Common myeloid progenitor, CD34-positive (primary cell): Measurements from ENCODE around the gene CACNA1E.

Source experiments
- CTCF ChIA-PET: fragments of 350-600 bp; sonication (Branson Sonifier 250); formaldehyde crosslinking; loops from one replicate; lab custom pipeline; 2021; ENCODE audit warnings: antibody characterized with exemption; lab: Charles Lee
- POLR2A ChIA-PET: fragments of 350-600 bp; sonication (Branson Sonifier 250); formaldehyde crosslinking; loops from one replicate; lab custom pipeline; 2021; ENCODE audit warnings: antibody characterized with exemption; lab: Charles Lee
- DNase-seq, 3 donors: peaks; one replicate each; pipeline versions ENCODE4 v3.0.0 to v3.0.0-alpha.2; 2013
- H3K27ac ChIP-seq, 2 experiments: 1 replicate in 1 of 2; 2 replicates in 1 of 2; pipeline ENCODE4 v1.7.0; 2013; ENCODE audit warnings: inconsistent platforms in 2 of 2, low read length in 2 of 2, mild to moderate bottlenecking in 2 of 2, low read depth in 1 of 2, moderate library complexity in 1 of 2; ENCODE audit not compliant: severe bottlenecking in 2 of 2, insufficient read depth in 1 of 2, poor library complexity in 1 of 2
- H3K27me3 ChIP-seq, 5 experiments: replicated peaks in 2 of 5; 1 replicate in 3 of 5; 2 replicates in 2 of 5; pipeline versions ENCODE4 v1.6.1 to v1.7.0; 2013; ENCODE audit warnings: low read length in 4 of 5, mild to moderate bottlenecking in 2 of 5, moderate library complexity in 2 of 5, inconsistent platforms in 1 of 5; ENCODE audit not compliant: insufficient read depth in 5 of 5, control insufficient read depth in 4 of 5
- H3K36me3 ChIP-seq, 4 experiments: 1 replicate in 2 of 4; 2 replicates in 2 of 4; pipeline versions ENCODE4 v1.6.1 to v1.7.0; 2013; ENCODE audit warnings: low read length in 3 of 4, control low read depth in 1 of 4, mild to moderate bottlenecking in 1 of 4; ENCODE audit not compliant: control insufficient read depth in 4 of 4, insufficient read depth in 4 of 4
- H3K4me1 ChIP-seq, 4 experiments: 1 replicate in 3 of 4; 2 replicates in 1 of 4; pipeline versions ENCODE4 v1.6.1 to v1.7.1; 2013; ENCODE audit warnings: low read length in 3 of 4, mild to moderate bottlenecking in 3 of 4, control low read depth in 1 of 4, inconsistent platforms in 1 of 4, moderate library complexity in 1 of 4; ENCODE audit not compliant: control insufficient read depth in 4 of 4, insufficient read depth in 4 of 4; ENCODE audit errors: control extremely low read depth in 1 of 4
- H3K4me3 ChIP-seq, 7 experiments: 1 replicate in 4 of 7; 2 replicates in 3 of 7; pipeline versions ENCODE4 v1.5.1 to v1.7.0; 2013; ENCODE audit warnings: mild to moderate bottlenecking in 7 of 7, low read length in 6 of 7, moderate library complexity in 6 of 7, inconsistent platforms in 2 of 7, low read depth in 2 of 7, control low read depth in 1 of 7; ENCODE audit not compliant: insufficient read depth in 4 of 7, control insufficient read depth in 1 of 7; ENCODE audit errors: extremely low read depth in 1 of 7
- H3K9me3 ChIP-seq, 5 experiments: 1 replicate in 4 of 5; 2 replicates in 1 of 5; pipeline versions ENCODE4 v1.6.1 to v1.7.1; 2013; ENCODE audit warnings: low read length in 4 of 5, mild to moderate bottlenecking in 2 of 5, inconsistent platforms in 1 of 5, low read depth in 1 of 5, moderate library complexity in 1 of 5; ENCODE audit not compliant: control insufficient read depth in 4 of 5, insufficient read depth in 2 of 5; ENCODE audit errors: control extremely low read depth in 1 of 5
- WGBS: methylation state at CpG from one replicate; pipeline ENCODE4 v1.1.5; 2013; ENCODE audit not compliant: insufficient coverage; 5-methylcytosine and 5-hydroxymethylcytosine counted together

The CACNA1E gene

DNA sequence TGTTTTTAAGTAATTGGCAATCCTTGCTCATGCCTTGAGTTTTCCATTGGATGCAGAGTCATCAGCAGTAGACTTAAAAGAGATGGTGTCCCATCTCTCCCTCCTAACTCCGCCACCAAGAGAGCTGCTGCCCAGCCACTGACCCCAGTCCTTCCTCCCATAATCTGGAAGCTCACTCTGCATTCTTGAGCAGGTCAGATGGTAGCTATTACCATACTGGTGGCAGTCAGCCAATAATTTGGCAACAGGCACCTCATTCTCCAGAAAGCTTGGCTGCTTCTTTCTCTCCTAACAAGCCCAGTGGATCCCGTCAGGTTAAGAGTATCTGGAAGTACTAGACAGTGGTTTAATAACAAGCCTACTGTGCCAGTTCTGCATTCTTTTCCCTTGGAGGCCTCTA is 306.1 kb downstream of the CACNA1E start:
- CTCF ChIA-PET = no interaction called here
- no peaks in the 10 kb centered on the region for H3K4me1 ChIP-seq
- 100% methylated on average over 2 of the region's 2 CpGs for WGBS
- no peak overlapping the region for H3K4me3 ChIP-seq
- H3K36me3 ChIP-seq = no peaks in the 10 kb centered on the region
- POLR2A ChIA-PET = no interaction called here
- no peak for DNase-seq
- H3K9me3 ChIP-seq = no peaks in the 10 kb centered on the region
- no peaks in the 10 kb centered on the region for H3K27me3 ChIP-seq
- H3K27ac ChIP-seq = no peak overlapping the region

DNA sequence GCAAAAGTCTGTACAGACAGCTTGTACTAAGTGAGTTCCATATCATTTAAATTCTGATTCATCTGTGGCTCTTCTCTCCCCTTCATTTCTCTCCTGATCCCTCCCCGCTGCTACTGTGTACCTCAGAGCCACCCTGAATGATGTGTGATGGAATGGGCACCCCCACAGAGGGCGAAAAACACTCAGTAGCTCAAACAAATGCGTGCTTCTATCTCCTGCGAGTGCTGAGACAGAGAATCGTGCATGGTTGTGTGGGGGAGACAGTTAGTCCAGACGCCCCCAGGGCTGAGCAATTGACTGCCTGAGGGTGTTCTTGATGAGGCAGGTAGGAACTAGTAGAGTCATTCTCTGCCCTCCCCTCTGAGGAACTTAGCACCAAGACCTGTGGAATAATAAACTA is 308.4 kb downstream of the CACNA1E start:
- Histone ChIP-seq H3K27ac (no peak overlapping the region), H3K4me1 (no peaks in the 10 kb centered on the region), H3K36me3 (no peaks in the 10 kb centered on the region), H3K9me3 (no peaks in the 10 kb centered on the region), H3K27me3 (no peaks in the 10 kb centered on the region), H3K4me3 (no peak overlapping the region)
- ChIA-PET POLR2A (no interaction called here), CTCF (no interaction called here)
- WGBS = 94% methylated on average over 3 of the region's 6 CpGs
- no peak for DNase-seq

DNA sequence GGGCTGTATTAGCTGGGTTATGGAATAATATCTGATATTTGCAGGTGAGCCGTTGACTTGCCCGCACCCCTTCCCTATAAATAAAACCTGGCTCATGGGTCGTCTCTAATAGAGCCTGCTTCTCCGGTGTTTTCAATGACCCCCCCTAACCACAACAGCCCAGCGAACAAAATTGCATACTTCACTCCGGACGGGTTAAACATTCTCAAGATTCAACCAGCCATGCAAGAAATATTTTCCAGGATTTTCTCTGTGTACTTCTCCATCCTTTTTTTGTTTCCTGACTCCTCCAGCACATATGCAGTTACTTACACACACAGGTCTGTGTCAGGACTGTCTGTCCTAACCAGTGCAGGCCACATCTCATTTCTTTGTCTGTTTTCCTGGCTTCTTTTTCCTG is 310.5 kb downstream of the CACNA1E start:
- POLR2A ChIA-PET = no interaction called here
- no peak for DNase-seq
- Histone ChIP-seq H3K27me3 (no peaks in the 10 kb centered on the region), H3K4me3 (no peak overlapping the region), H3K4me1 (no peaks in the 10 kb centered on the region), H3K27ac (no peak overlapping the region), H3K36me3 (no peaks in the 10 kb centered on the region), H3K9me3 (no peaks in the 10 kb centered on the region)
- 100% methylated on average over 7 of the region's 7 CpGs for WGBS
- CTCF ChIA-PET = no interaction called here

DNA sequence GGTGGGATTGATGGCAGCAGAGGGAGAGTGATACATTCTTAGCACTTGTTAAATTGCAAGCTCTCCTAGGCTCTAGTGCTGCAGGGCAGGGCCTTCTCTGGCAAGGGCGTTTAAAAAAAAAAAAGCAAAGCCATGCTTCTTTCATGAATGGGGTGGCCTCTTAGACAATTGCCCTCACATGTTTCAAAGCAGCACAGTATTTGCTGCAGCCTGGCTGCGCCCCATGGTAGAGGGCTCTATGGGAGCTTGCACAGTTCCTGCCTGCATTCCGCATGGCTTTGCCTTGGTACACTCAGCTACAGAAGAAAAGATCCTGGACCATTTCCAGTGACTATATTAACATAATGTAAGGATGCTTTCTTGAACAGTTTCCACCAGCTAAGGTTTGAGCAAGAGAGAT is 311.0 kb downstream of the CACNA1E start:
- CTCF ChIA-PET = no interaction called here
- no peak overlapping the region for H3K4me3 ChIP-seq
- POLR2A ChIA-PET = no interaction called here
- 70% methylated on average over 2 of the region's 3 CpGs for WGBS
- no peaks in the 10 kb centered on the region for H3K4me1 ChIP-seq
- H3K27ac ChIP-seq = no peak overlapping the region
- no peak for DNase-seq
- no peaks in the 10 kb centered on the region for H3K9me3 ChIP-seq
- H3K27me3 ChIP-seq = no peaks in the 10 kb centered on the region
- H3K36me3 ChIP-seq = no peaks in the 10 kb centered on the region

- no peaks in the 10 kb centered on the region for H3K36me3 ChIP-seq
- H3K4me3 ChIP-seq = no peak overlapping the region
- no peaks in the 10 kb centered on the region for H3K4me1 ChIP-seq
- ChIA-PET CTCF (no interaction called here), POLR2A (no interaction called here)
- no peak for DNase-seq
- H3K27ac ChIP-seq = no peak overlapping the region
- H3K27me3 ChIP-seq = peaks cover 0 to 2% (median 0%) of the 10 kb centered on the region in 5 experiments
- 92% methylated on average over 24 of the region's 32 CpGs for WGBS
- no peaks in the 10 kb centered on the region for H3K9me3 ChIP-seq
These were observed 315.0 kb downstream of the CACNA1E start for GRCh38 chr1:181798191-181798926.

GRCh38 chr1:181801617-181802016 is 318.3 kb downstream of the CACNA1E start:
- no CpG with 5 or more reads among the region's 1 CpG for WGBS
- ChIA-PET POLR2A (no interaction called here), CTCF (no interaction called here)
- DNase-seq = no peak
- no peak overlapping the region for H3K4me3 ChIP-seq
- H3K27me3 ChIP-seq = peaks cover 0 to 2% (median 0%) of the 10 kb centered on the region in 5 experiments
- H3K9me3 ChIP-seq = no peaks in the 10 kb centered on the region
- H3K4me1 ChIP-seq = no peaks in the 10 kb centered on the region
- no peaks in the 10 kb centered on the region for H3K36me3 ChIP-seq
- H3K27ac ChIP-seq = no peak overlapping the region

- no peaks in the 10 kb centered on the region for H3K4me1 ChIP-seq
- POLR2A ChIA-PET = no interaction called here
- H3K27ac ChIP-seq = no peak overlapping the region
- H3K27me3 ChIP-seq = peaks cover 0 to 2% (median 0%) of the 10 kb centered on the region in 5 experiments
- 83% methylated on average over 1 of the region's 3 CpGs for WGBS
- no peaks in the 10 kb centered on the region for H3K9me3 ChIP-seq
- CTCF ChIA-PET = no interaction called here
- no peak for DNase-seq
- no peak overlapping the region for H3K4me3 ChIP-seq
- H3K36me3 ChIP-seq = no peaks in the 10 kb centered on the region
These were observed 319.1 kb downstream of the CACNA1E start for GRCh38 chr1:181802466-181802865.
